ENCODE results near the gene ARL13B. TPM values are rescaled to one million over a fixed set of nuclear protein-coding genes. Genes with fewer than 3 reads are reported as not detected.
"Not testable (repeated sequence)": the region's sequence is repeated elsewhere in the genome, so short reads cannot be mapped to it uniquely, and the experiment has no call there.

The ARL13B gene
- total and polyA plus RNA-seq, 2 donors (not counting 1 experiment from before 2014, with no cell fraction given) = 8.4 to 10.7 TPM

GRCh38 chr3:93936549-93936948, 43.4 kb upstream of the ARL13B start:
- H3K27me3 ChIP-seq (ENCODE audit: control insufficient read depth, insufficient read depth, low read length) = no peaks in the 10 kb centered on the region
- DNase-seq (ENCODE audit: low read depth in 2 of 2) = no peak
- H3K4me2 ChIP-seq (ENCODE audit: extremely low read depth, insufficient read depth, low read length) = no peak overlapping the region
- no peaks in the 10 kb centered on the region for H3K36me3 ChIP-seq (ENCODE audit: control insufficient read depth, insufficient read depth, low read length)
- no peak overlapping the region for H3K27ac ChIP-seq (ENCODE audit: insufficient read depth, low read length)
- H3K9me3 ChIP-seq (ENCODE audit: control insufficient read depth, insufficient read depth, low read depth, low read length) = no peaks in the 10 kb centered on the region
- no peak overlapping the region for H3K4me3 ChIP-seq (replicated peaks in 1 of 4; ENCODE audit: control extremely low read depth in 1 of 4, insufficient read depth in 1 of 4, low read depth in 3 of 4, low read length in 4 of 4)
- H4K20me1 ChIP-seq (ENCODE audit: control insufficient read depth, extremely low read depth, insufficient read depth, low read length) = no peaks in the 10 kb centered on the region
- no peak overlapping the region for H3K9ac ChIP-seq (ENCODE audit: insufficient read depth, low read length)
- no peak overlapping the region for H2AFZ ChIP-seq (ENCODE audit: low read length)
- TF ChIP-seq CTCF (conservative IDR thresholded peaks at IDR 0.05 in 1 of 2, IDR thresholded peaks at IDR 0.05 in 1 of 2; ENCODE audit: low read depth in 1 of 2, low read length in 2 of 2) (no peak), EZH2 (IDR thresholded peaks at IDR 0.05; ENCODE audit: low read length, missing control alignments) (no peak)
- no peaks in the 10 kb centered on the region for H3K79me2 ChIP-seq (ENCODE audit: control insufficient read depth, insufficient read depth, low read length)
- H3K4me1 ChIP-seq (ENCODE audit: control insufficient read depth, extremely low read depth, insufficient read depth, low read length) = no peaks in the 10 kb centered on the region

GRCh38 chr3:93937485-93937884, 42.5 kb upstream of the ARL13B start:
- not testable (repeated sequence) for H4K20me1 ChIP-seq (ENCODE audit: control insufficient read depth, extremely low read depth, insufficient read depth, low read length); H3K4me3 ChIP-seq (replicated peaks in 1 of 4; ENCODE audit: control extremely low read depth in 1 of 4, insufficient read depth in 1 of 4, low read depth in 3 of 4, low read length in 4 of 4); H3K4me2 ChIP-seq (ENCODE audit: extremely low read depth, insufficient read depth, low read length); H3K79me2 ChIP-seq (ENCODE audit: control insufficient read depth, insufficient read depth, low read length); H3K27ac ChIP-seq (ENCODE audit: insufficient read depth, low read length); H3K27me3 ChIP-seq (ENCODE audit: control insufficient read depth, insufficient read depth, low read length); H3K36me3 ChIP-seq (ENCODE audit: control insufficient read depth, insufficient read depth, low read length); H3K9ac ChIP-seq (ENCODE audit: insufficient read depth, low read length); H2AFZ ChIP-seq (ENCODE audit: low read length); H3K4me1 ChIP-seq (ENCODE audit: control insufficient read depth, extremely low read depth, insufficient read depth, low read length); DNase-seq (ENCODE audit: low read depth in 2 of 2); H3K9me3 ChIP-seq (ENCODE audit: control insufficient read depth, insufficient read depth, low read depth, low read length)

- H3K9me3 ChIP-seq (ENCODE audit: control insufficient read depth, insufficient read depth, low read depth, low read length); H3K79me2 ChIP-seq (ENCODE audit: control insufficient read depth, insufficient read depth, low read length): not testable (repeated sequence)
Measured at GRCh38 chr3:93949958-93950357, 30.0 kb upstream of the ARL13B start.

GRCh38 chr3:93961026-93961425, 18.9 kb upstream of the ARL13B start:
- no peaks in the 10 kb centered on the region for H3K79me2 ChIP-seq (ENCODE audit: control insufficient read depth, insufficient read depth, low read length)
- H3K27ac ChIP-seq (ENCODE audit: insufficient read depth, low read length) = no peak overlapping the region
- no peak overlapping the region for H2AFZ ChIP-seq (ENCODE audit: low read length)
- H3K4me3 ChIP-seq (replicated peaks in 1 of 4; ENCODE audit: control extremely low read depth in 1 of 4, insufficient read depth in 1 of 4, low read depth in 3 of 4, low read length in 4 of 4) = no peak overlapping the region
- no peaks in the 10 kb centered on the region for H3K36me3 ChIP-seq (ENCODE audit: control insufficient read depth, insufficient read depth, low read length)
- H4K20me1 ChIP-seq (ENCODE audit: control insufficient read depth, extremely low read depth, insufficient read depth, low read length) = no peaks in the 10 kb centered on the region
- H3K9me3 ChIP-seq (ENCODE audit: control insufficient read depth, insufficient read depth, low read depth, low read length) = no peaks in the 10 kb centered on the region
- H3K4me2 ChIP-seq (ENCODE audit: extremely low read depth, insufficient read depth, low read length) = no peak overlapping the region
- no peak for DNase-seq (ENCODE audit: low read depth in 2 of 2)
- no peak overlapping the region for H3K9ac ChIP-seq (ENCODE audit: insufficient read depth, low read length)
- no peaks in the 10 kb centered on the region for H3K27me3 ChIP-seq (ENCODE audit: control insufficient read depth, insufficient read depth, low read length)
- H3K4me1 ChIP-seq (ENCODE audit: control insufficient read depth, extremely low read depth, insufficient read depth, low read length) = no peaks in the 10 kb centered on the region
- TF ChIP-seq EZH2 (IDR thresholded peaks at IDR 0.05; ENCODE audit: low read length, missing control alignments) (no peak), CTCF (conservative IDR thresholded peaks at IDR 0.05 in 1 of 2, IDR thresholded peaks at IDR 0.05 in 1 of 2; ENCODE audit: low read depth in 1 of 2, low read length in 2 of 2) (no peak)

More at GRCh38 chr3:93949958-93950357, 30.0 kb upstream of the ARL13B start:
- not testable (repeated sequence) for H3K4me3 ChIP-seq (replicated peaks in 1 of 4; ENCODE audit: control extremely low read depth in 1 of 4, insufficient read depth in 1 of 4, low read depth in 3 of 4, low read length in 4 of 4); H4K20me1 ChIP-seq (ENCODE audit: control insufficient read depth, extremely low read depth, insufficient read depth, low read length); H3K9ac ChIP-seq (ENCODE audit: insufficient read depth, low read length); H3K4me2 ChIP-seq (ENCODE audit: extremely low read depth, insufficient read depth, low read length); H2AFZ ChIP-seq (ENCODE audit: low read length); DNase-seq (ENCODE audit: low read depth in 2 of 2); H3K36me3 ChIP-seq (ENCODE audit: control insufficient read depth, insufficient read depth, low read length); H3K4me1 ChIP-seq (ENCODE audit: control insufficient read depth, extremely low read depth, insufficient read depth, low read length); H3K27me3 ChIP-seq (ENCODE audit: control insufficient read depth, insufficient read depth, low read length); H3K27ac ChIP-seq (ENCODE audit: insufficient read depth, low read length)

Data from fibroblast of lung (primary cell).